GM18517 (cell line): ENCODE measurements around the gene HOXA9.

Experiments
- ATAC-seq: cut with Tn5 transposase; IDR thresholded peaks from one replicate; pipeline ENCODE4 v1.9.1; 2021; ENCODE audit warnings: mild to moderate bottlenecking, moderate library complexity; ENCODE audit not compliant: unreplicated experiment

The HOXA9 gene

GRCh38 chr7:27201580-27202017, 36.3 kb upstream of the HOXA9 start:
- no peak for ATAC-seq

- no peak for ATAC-seq
Observed at GRCh38 chr7:27200761-27201579, 35.6 kb upstream of the HOXA9 start.

- ATAC-seq = no peak
Observed at GRCh38 chr7:27199849-27200760, 34.8 kb upstream of the HOXA9 start, which contains the start of gene HOXA13. Gene HOXA13 (minus strand): TSS chr7:27200091. CDS start chr7:27200077, 14 bp downstream.

GRCh38 chr7:27198871-27199801, 33.8 kb upstream of the HOXA9 start:
- no peak for ATAC-seq

- no peak for ATAC-seq
Observed at GRCh38 chr7:27198138-27198841, 33.0 kb upstream of the HOXA9 start.

- no peak for ATAC-seq
Observed at GRCh38 chr7:27197137-27198042, 32.1 kb upstream of the HOXA9 start.

- no peak for ATAC-seq
Observed at GRCh38 chr7:27196287-27196767, 31.0 kb upstream of the HOXA9 start.

GRCh38 chr7:27194686-27195379, 29.5 kb upstream of the HOXA9 start:
- ATAC-seq = no peak

GRCh38 chr7:27194002-27194352, 28.6 kb upstream of the HOXA9 start:
- ATAC-seq = no peak

- no peak for ATAC-seq
Observed at GRCh38 chr7:27193335-27194001, 28.1 kb upstream of the HOXA9 start.

GRCh38 chr7:27192546-27193334, 27.4 kb upstream of the HOXA9 start:
- ATAC-seq = no peak

- no peak for ATAC-seq
Observed at GRCh38 chr7:27191833-27192545, 26.7 kb upstream of the HOXA9 start.

GRCh38 chr7:27191161-27191731, 25.9 kb upstream of the HOXA9 start:
- ATAC-seq = no peak

- ATAC-seq = no peak
Observed at GRCh38 chr7:27189997-27190748, 24.8 kb upstream of the HOXA9 start.

- no peak for ATAC-seq
Observed at GRCh38 chr7:27189295-27189996, 24.1 kb upstream of the HOXA9 start.
